GM18951 (cell line): ENCODE data around the gene UBE2V1.

ENCODE experiments used
- POLR2A ChIP-seq: IDR thresholded peaks from 4 replicates; pipeline ENCODE4 v1.6.1; 2011; ENCODE audit warnings: mild to moderate bottlenecking; ENCODE audit not compliant: insufficient read length, insufficient read depth; ENCODE audit errors: extremely low read depth
- in situ Hi-C: fragments of 300-500 bp; cut with MboI; formaldehyde crosslinking; loops from one replicate; pipeline ENCODE4 v1.12.0; 2022; ENCODE audit warnings: low sequenced_read_pairs, mixed read lengths, inconsistent platforms; ENCODE audit not compliant: unreplicated experiment

UBE2V1 gene

GRCh38 chr20:50101281-50101680 lies 11.7 kb downstream of the UBE2V1 start:
- in situ Hi-C loops = no loop called here
- TF ChIP-seq POLR2A = no peak

GRCh38 chr20:50100552-50100951 lies 12.4 kb downstream of the UBE2V1 start:
- in situ Hi-C loops = no loop called here
- no peak for TF ChIP-seq POLR2A

GRCh38 chr20:50099565-50099991 lies 13.4 kb downstream of the UBE2V1 start:
- in situ Hi-C loops = no loop called here
- no peak for TF ChIP-seq POLR2A

GRCh38 chr20:50099113-50099512 lies 13.8 kb downstream of the UBE2V1 start:
- in situ Hi-C loops = no loop called here
- TF ChIP-seq POLR2A = no peak

GRCh38 chr20:50098259-50098658 lies 14.7 kb downstream of the UBE2V1 start:
- no peak for TF ChIP-seq POLR2A
- in situ Hi-C loops = no loop called here

- in situ Hi-C loops = no loop called here
- no peak for TF ChIP-seq POLR2A
Observed at GRCh38 chr20:50097843-50098242, 15.1 kb downstream of the UBE2V1 start.

GRCh38 chr20:50096237-50096636 lies 16.7 kb downstream of the UBE2V1 start:
- no peak for TF ChIP-seq POLR2A
- in situ Hi-C loops = no loop called here

GRCh38 chr20:50095476-50096078 lies 17.4 kb downstream of the UBE2V1 start:
- in situ Hi-C loops = no loop called here
- no peak for TF ChIP-seq POLR2A

- in situ Hi-C loops = no loop called here
- TF ChIP-seq POLR2A = no peak
Observed at GRCh38 chr20:50094522-50094921, 18.4 kb downstream of the UBE2V1 start.

GRCh38 chr20:50093240-50093639 lies 19.7 kb downstream of the UBE2V1 start:
- TF ChIP-seq POLR2A = no peak
- in situ Hi-C loops = no loop called here

- no peak for TF ChIP-seq POLR2A
- in situ Hi-C loops = no loop called here
Observed at GRCh38 chr20:50092436-50092835, 20.5 kb downstream of the UBE2V1 start.

- TF ChIP-seq POLR2A = no peak
- in situ Hi-C loops = no loop called here
Observed at GRCh38 chr20:50089787-50090177, 23.2 kb downstream of the UBE2V1 start.

GRCh38 chr20:50089140-50089786 lies 23.7 kb downstream of the UBE2V1 start:
- in situ Hi-C loops = no loop called here
- no peak for TF ChIP-seq POLR2A

GRCh38 chr20:50088022-50088421 lies 24.9 kb downstream of the UBE2V1 start:
- in situ Hi-C loops = no loop called here
- TF ChIP-seq POLR2A = no peak
